RWPE1 (cell line): ENCODE results near the gene ARHGAP1.
A peak's percentile ranks its signal among the peaks of the same experiment; 100 is the strongest.

Experiments
- CTCF ChIA-PET: fragments of 350-600 bp; sonication (Branson Sonifier 250); formaldehyde crosslinking; extraction: SDS; loops from one replicate; lab custom pipeline; 2021; lab: Yijun Ruan, JAX
- POLR2A ChIA-PET: fragments of 400-600 bp; formaldehyde crosslinking; extraction: SDS; loops from one replicate; lab custom pipeline; 2020; ENCODE audit warnings: antibody characterized with exemption; ENCODE audit not compliant: low non-redundant PET; lab: Yijun Ruan, JAX
- DNase-seq: peaks from one replicate; pipeline ENCODE4 v3.0.0; 2012; ENCODE audit warnings: low spot score
- H3K27ac ChIP-seq: fragments of 450-650 bp; 2 replicates; pipeline ENCODE4 v1.5.1; 2017
- TF ChIP-seq, protein P1 (sequence below): fragments of 450-650 bp; conservative IDR thresholded peaks from 2 replicates; pipeline ENCODE4 v1.5.1; 2017; ENCODE audit warnings: low read depth, mild to moderate bottlenecking

ARHGAP1 gene

DNA sequence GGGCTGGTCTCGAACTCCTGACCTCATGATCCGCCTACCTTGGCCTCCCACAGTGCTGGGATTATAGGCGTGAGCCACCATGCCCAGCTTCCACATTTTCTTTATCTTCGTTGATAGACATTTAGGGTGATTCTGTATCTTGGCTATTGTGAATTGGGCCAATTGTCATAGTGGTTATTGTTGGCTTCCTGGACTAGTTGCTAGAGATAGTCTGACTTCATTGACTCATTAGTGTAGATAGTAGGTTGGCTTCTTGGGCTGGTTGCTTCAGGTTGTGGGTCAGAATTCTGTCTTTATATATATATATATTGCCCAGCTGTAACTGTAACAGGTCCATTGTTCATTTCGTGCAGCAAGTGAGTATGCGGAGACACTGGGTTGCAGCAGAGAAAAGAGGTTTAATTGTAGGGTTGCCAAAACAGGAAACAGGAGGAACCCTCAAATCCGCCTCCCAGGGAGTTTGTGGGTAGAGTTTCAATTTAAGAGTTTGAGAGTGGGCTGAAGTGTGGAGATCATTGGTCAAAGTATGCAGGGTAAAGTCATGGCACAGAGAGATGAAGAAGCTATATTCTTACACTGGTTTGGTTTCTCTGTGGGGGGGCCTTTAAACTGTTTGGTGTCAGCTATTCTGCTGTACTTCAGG is 61.1 kb downstream of the ARHGAP1 start:
- TF ChIP-seq, protein P1, sequence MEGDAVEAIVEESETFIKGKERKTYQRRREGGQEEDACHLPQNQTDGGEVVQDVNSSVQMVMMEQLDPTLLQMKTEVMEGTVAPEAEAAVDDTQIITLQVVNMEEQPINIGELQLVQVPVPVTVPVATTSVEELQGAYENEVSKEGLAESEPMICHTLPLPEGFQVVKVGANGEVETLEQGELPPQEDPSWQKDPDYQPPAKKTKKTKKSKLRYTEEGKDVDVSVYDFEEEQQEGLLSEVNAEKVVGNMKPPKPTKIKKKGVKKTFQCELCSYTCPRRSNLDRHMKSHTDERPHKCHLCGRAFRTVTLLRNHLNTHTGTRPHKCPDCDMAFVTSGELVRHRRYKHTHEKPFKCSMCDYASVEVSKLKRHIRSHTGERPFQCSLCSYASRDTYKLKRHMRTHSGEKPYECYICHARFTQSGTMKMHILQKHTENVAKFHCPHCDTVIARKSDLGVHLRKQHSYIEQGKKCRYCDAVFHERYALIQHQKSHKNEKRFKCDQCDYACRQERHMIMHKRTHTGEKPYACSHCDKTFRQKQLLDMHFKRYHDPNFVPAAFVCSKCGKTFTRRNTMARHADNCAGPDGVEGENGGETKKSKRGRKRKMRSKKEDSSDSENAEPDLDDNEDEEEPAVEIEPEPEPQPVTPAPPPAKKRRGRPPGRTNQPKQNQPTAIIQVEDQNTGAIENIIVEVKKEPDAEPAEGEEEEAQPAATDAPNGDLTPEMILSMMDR = no peak
- H3K27ac ChIP-seq = no peak overlapping the region
- DNase-seq = no peak
- ChIA-PET POLR2A (no interaction called here), CTCF (interaction anchor here (0.6 to 0.8 kb wide), 2 partner anchors 12 to 18 kb away, joined by 3 read pairs; no protein-coding TSS in a partner anchor)

DNA sequence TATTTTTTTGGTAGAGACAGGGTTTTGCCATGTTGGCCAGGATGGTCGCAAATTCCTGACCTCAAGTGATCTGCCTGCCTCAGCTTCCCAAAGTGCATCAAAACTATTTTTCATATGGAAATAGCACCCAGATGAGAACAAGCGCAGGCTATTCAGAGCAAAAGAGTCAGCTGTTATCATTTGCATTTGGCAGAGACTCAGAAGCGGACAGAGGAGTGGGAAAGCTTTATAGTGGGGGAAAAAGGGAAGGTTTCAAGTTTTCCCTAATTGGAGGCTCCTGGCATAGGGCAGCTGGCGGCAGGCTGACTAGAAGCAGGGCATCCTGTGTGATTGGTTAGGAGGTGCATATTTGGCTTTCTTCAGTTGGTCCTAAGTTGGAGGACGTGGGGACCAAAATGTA is 62.9 kb downstream of the ARHGAP1 start:
- TF ChIP-seq, protein P1 = no peak
- POLR2A ChIA-PET = no interaction called here
- no peak for DNase-seq

DNA sequence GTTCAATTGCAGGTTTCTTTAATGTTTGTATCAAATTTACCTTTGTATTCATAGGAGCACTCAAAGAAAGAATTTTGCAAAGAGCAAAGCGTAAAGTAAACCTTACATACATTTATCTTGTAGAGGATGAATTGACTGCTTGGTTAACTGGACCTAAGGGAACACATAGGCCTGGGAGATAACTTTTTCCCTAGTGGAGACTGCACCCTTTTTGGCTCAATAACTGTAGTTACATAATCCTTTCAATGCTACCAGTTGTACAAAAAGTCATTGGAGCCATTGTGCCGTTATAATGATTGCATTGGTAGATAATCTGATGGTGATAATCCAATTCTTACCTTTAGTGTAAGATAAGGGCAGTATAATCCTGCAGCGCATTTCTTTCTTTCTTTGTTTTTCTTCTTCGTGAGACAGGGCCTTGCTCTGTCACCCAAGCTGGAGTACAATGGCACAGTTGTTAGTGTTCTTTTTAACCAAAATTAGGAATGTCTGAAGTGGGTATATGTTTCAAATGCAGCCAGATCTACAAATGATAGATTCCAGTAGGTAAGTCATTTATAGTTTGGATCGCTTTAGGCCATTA is 64.8 kb downstream of the ARHGAP1 start:
- CTCF ChIA-PET = no interaction called here
- TF ChIP-seq, protein P1 = no peak
- POLR2A ChIA-PET = no interaction called here
- H3K27ac ChIP-seq = no peak overlapping the region
- DNase-seq = no peak

More for the DNA sequence above, 62.9 kb downstream of the ARHGAP1 start:
- CTCF ChIA-PET = interaction anchor here (0.6 kb wide), 1 partner anchor 250 kb away, joined by 4 read pairs; no protein-coding TSS in a partner anchor
- no peak overlapping the region for H3K27ac ChIP-seq

DNA sequence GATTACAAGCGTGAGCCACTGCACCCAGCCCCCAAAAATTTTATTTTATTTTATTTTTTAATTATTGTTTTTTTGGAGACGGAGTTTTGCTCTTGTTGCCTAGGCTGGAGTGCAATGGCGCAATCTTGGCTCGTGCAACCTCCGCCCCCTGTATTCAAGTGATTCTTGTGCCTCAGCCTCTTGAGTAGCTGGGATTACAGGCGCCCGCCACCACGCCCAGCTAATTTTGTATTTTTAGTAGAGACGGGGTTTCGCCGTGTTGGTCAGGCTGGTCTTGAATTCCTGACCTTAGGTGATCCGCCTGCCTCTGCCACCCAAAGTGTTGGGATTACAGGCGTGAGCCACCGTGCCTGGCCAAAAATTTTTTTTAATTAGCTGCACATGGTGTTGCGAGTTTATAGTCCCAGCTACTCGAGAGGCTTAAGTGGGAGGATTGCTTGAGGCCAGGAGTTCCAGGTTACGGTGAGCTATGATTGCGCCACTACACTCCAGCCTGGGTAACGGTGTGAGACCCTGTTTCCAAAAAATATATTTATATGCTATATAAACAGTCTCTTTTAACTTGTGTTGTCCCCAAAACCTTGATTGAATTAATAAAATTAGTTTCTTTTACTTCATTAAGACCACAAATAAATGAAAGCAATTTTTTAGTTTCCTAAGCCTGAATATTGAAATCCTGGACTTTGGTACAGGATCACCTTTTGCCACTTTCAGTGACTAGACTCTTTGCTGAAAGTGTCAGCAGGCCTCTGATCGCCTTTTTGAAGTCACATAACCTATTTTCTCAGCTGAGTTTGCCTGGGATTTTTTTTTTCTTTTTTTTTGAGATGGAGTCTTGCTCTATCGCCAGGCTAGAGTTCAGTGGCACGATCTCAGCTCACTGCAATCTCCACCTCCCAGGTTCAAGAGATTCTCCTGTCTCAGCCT is 66.9 kb downstream of the ARHGAP1 start:
- TF ChIP-seq, protein P1 = no peak
- ChIA-PET CTCF (interaction anchor here (0.6 kb wide), 1 partner anchor 15 kb away, joined by 3 read pairs; no protein-coding TSS in a partner anchor), POLR2A (interaction anchor here (0.7 kb wide), 1 partner anchor 143 kb away, joined by 6 read pairs; no protein-coding TSS in a partner anchor)
- no peak for DNase-seq
- H3K27ac ChIP-seq = peak overlapping the region; percentile 24; the same call in 1 of the 2 replicates

DNA sequence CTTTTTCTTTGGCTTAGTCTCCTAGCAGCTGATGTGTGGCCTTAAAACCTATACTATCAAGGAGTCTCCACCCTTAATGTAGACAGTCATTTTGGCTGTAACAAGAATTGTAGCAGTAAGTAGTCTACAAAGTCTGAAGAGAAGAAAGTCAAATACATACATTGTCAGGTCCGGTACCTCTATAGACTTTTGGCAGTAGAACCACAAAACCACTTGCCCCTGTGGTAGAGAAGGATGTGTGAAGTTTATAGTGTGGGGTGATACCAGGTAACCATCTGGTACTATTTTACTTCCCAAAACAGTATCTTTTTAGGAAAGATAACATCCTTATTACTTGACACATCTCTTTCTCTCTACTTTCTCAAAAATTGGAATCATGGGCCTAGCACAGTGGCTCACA is 67.9 kb downstream of the ARHGAP1 start:
- TF ChIP-seq, protein P1 = no peak
- ChIA-PET POLR2A (no interaction called here), CTCF (no interaction called here)
- no peak overlapping the region for H3K27ac ChIP-seq
- DNase-seq = no peak

DNA sequence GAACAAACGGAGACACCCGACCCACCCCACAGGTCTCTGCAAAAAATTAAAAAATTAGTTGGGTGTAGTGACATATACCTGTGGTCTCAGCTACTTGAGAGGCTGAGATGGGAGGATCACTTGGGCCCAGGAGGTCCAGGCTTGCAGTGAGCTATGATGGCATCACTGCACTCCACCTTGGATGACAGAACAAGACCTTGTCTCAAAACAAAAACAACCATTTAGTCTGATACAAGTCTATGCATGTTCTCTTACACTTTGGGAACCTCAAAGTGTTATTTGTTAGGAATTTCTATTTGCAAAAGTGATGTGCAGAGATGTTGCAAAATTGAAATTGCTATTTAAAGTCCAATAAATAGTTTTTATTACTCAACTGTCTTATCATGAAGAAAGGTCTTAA is 68.7 kb downstream of the ARHGAP1 start:
- DNase-seq = no peak
- CTCF ChIA-PET = interaction anchor here (0.9 to 1.1 kb wide), 2 partner anchors 13 to 243 kb away, joined by 3 to 5 read pairs; no protein-coding TSS in a partner anchor
- POLR2A ChIA-PET = no interaction called here
- TF ChIP-seq, protein P1 = no peak
- no peak overlapping the region for H3K27ac ChIP-seq
